ENCODE results near the gene LIX1L.

The LIX1L gene

GRCh38 chr1:145953861-145954260 is 4.0 kb downstream of the LIX1L start:
- Histone ChIP-seq H3K4me3 (ENCODE audit: low read depth in 1 of 2, low read length in 1 of 2) (no peak overlapping the region), H3K9me3 (no peaks in the 10 kb centered on the region), H3K36me3 (no peaks in the 10 kb centered on the region), H3K27ac (no peak overlapping the region), H3K27me3 (no peaks in the 10 kb centered on the region), H3K4me1 (ENCODE audit: control insufficient read depth in 1 of 2, insufficient read depth in 1 of 2, low read depth in 1 of 2, low read length in 1 of 2) (peaks cover 29 to 44% of the 10 kb centered on the region in 2 experiments)
- no peak for TF ChIP-seq CTCF (IDR thresholded peaks at IDR 0.05)

- Histone ChIP-seq H3K27ac (no peak overlapping the region), H3K4me3 (ENCODE audit: low read depth in 1 of 2, low read length in 1 of 2) (no peak overlapping the region), H3K27me3 (no peaks in the 10 kb centered on the region), H3K9me3 (no peaks in the 10 kb centered on the region), H3K4me1 (ENCODE audit: control insufficient read depth in 1 of 2, insufficient read depth in 1 of 2, low read depth in 1 of 2, low read length in 1 of 2) (peaks cover 27 to 43% of the 10 kb centered on the region in 2 experiments), H3K36me3 (no peaks in the 10 kb centered on the region)
- no peak for TF ChIP-seq CTCF (IDR thresholded peaks at IDR 0.05)
Measured at GRCh38 chr1:145952903-145953302, 4.9 kb downstream of the LIX1L start.

GRCh38 chr1:145951526-145951925 is 6.3 kb downstream of the LIX1L start:
- H3K27me3 ChIP-seq = no peaks in the 10 kb centered on the region
- no peaks in the 10 kb centered on the region for H3K9me3 ChIP-seq
- H3K4me1 ChIP-seq (ENCODE audit: control insufficient read depth in 1 of 2, insufficient read depth in 1 of 2, low read depth in 1 of 2, low read length in 1 of 2) = peaks cover 18 to 33% of the 10 kb centered on the region in 2 experiments
- no peak for TF ChIP-seq CTCF (IDR thresholded peaks at IDR 0.05)
- no peak overlapping the region for H3K27ac ChIP-seq
- H3K4me3 ChIP-seq (ENCODE audit: low read depth in 1 of 2, low read length in 1 of 2) = no peak overlapping the region
- peaks cover 6% of the 10 kb centered on the region for H3K36me3 ChIP-seq

GRCh38 chr1:145949219-145949618 is 8.6 kb downstream of the LIX1L start:
- peaks cover 15 to 21% of the 10 kb centered on the region in 2 experiments for H3K4me1 ChIP-seq (ENCODE audit: control insufficient read depth in 1 of 2, insufficient read depth in 1 of 2, low read depth in 1 of 2, low read length in 1 of 2)
- no peak for TF ChIP-seq CTCF (IDR thresholded peaks at IDR 0.05)
- no peaks in the 10 kb centered on the region for H3K9me3 ChIP-seq
- H3K27ac ChIP-seq = peak overlapping the region; percentile 41
- peaks cover 12% of the 10 kb centered on the region for H3K36me3 ChIP-seq
- no peak overlapping the region for H3K4me3 ChIP-seq (ENCODE audit: low read depth in 1 of 2, low read length in 1 of 2)
- H3K27me3 ChIP-seq = no peaks in the 10 kb centered on the region

GRCh38 chr1:145947551-145947950 is 10.3 kb downstream of the LIX1L start:
- no peak overlapping the region for H3K27ac ChIP-seq
- no peak overlapping the region for H3K4me3 ChIP-seq (ENCODE audit: low read depth in 1 of 2, low read length in 1 of 2)
- no peak for TF ChIP-seq CTCF (IDR thresholded peaks at IDR 0.05)
- H3K36me3 ChIP-seq = peaks cover 18% of the 10 kb centered on the region
- peaks cover 15 to 21% of the 10 kb centered on the region in 2 experiments for H3K4me1 ChIP-seq (ENCODE audit: control insufficient read depth in 1 of 2, insufficient read depth in 1 of 2, low read depth in 1 of 2, low read length in 1 of 2)
- H3K27me3 ChIP-seq = no peaks in the 10 kb centered on the region
- no peaks in the 10 kb centered on the region for H3K9me3 ChIP-seq

- Histone ChIP-seq H3K4me3 (ENCODE audit: low read depth in 1 of 2, low read length in 1 of 2) (no peak overlapping the region), H3K9me3 (no peaks in the 10 kb centered on the region), H3K27me3 (no peaks in the 10 kb centered on the region), H3K27ac (no peak overlapping the region), H3K4me1 (ENCODE audit: control insufficient read depth in 1 of 2, insufficient read depth in 1 of 2, low read depth in 1 of 2, low read length in 1 of 2) (peaks cover 15 to 21% of the 10 kb centered on the region in 2 experiments), H3K36me3 (peaks cover 27% of the 10 kb centered on the region)
- TF ChIP-seq CTCF (IDR thresholded peaks at IDR 0.05) = no peak
Measured at GRCh38 chr1:145946477-145946986, 11.3 kb downstream of the LIX1L start.
